ENCODE results near the gene DLGAP1. TPM values are rescaled to one million over a fixed set of nuclear protein-coding genes. Genes with fewer than 3 reads are reported as not detected.

Gene DLGAP1
- total and polyA plus RNA-seq, 3 donors from 2014 or later, result 18.6 to 93.8 (median 69.1) TPM

GRCh38 chr18:4207383-4207985 lies 247.6 kb downstream of the DLGAP1 start:
- H3K36me3 ChIP-seq (ENCODE audit: low read depth, missing control alignments), result no peaks in the 10 kb centered on the region
- H3K27me3 ChIP-seq, result no peaks in the 10 kb centered on the region
- H3K4me3 ChIP-seq, result no peak overlapping the region
- H3K4me1 ChIP-seq, result no peaks in the 10 kb centered on the region
- no peak for DNase-seq
- TF ChIP-seq POLR2A (IDR thresholded peaks at IDR 0.05) (no peak), CTCF (IDR thresholded peaks at IDR 0.05) (no peak)
- H3K9me3 ChIP-seq, result no peaks in the 10 kb centered on the region
- WGBS, 2 donors, result 81 to 88% methylated on average over 7 of the region's 7 CpGs
- intact Hi-C loops (cut with DNase I; ENCODE audit: low total_unique reads), result no loop called here
- H3K27ac ChIP-seq, result no peak overlapping the region

GRCh38 chr18:4204438-4204720 lies 250.7 kb downstream of the DLGAP1 start:
- intact Hi-C loops (cut with DNase I; ENCODE audit: low total_unique reads), result no loop called here
- DNase-seq, result no peak
- no peak overlapping the region for H3K4me3 ChIP-seq
- H3K9me3 ChIP-seq, result no peaks in the 10 kb centered on the region
- no peak for TF ChIP-seq CTCF (IDR thresholded peaks at IDR 0.05)
- no peaks in the 10 kb centered on the region for H3K27me3 ChIP-seq
- H3K36me3 ChIP-seq (ENCODE audit: low read depth, missing control alignments), result no peaks in the 10 kb centered on the region
- no peaks in the 10 kb centered on the region for H3K4me1 ChIP-seq
- H3K27ac ChIP-seq, result no peak overlapping the region
- 77 to 79% methylated on average over 1 of the region's 1 CpG for WGBS, 2 donors

GRCh38 chr18:4203568-4204437 lies 251.3 kb downstream of the DLGAP1 start:
- H3K36me3 ChIP-seq (ENCODE audit: low read depth, missing control alignments), result no peaks in the 10 kb centered on the region
- no peaks in the 10 kb centered on the region for H3K9me3 ChIP-seq
- no peak for DNase-seq
- no peak for TF ChIP-seq POLR2A (IDR thresholded peaks at IDR 0.05)
- TF ChIP-seq CTCF (IDR thresholded peaks at IDR 0.05), result no peak
- intact Hi-C loops (cut with DNase I; ENCODE audit: low total_unique reads), result no loop called here
- H3K27ac ChIP-seq, result no peak overlapping the region
- no peaks in the 10 kb centered on the region for H3K4me1 ChIP-seq
- no peaks in the 10 kb centered on the region for H3K27me3 ChIP-seq
- no peak overlapping the region for H3K4me3 ChIP-seq
- 82 to 88% methylated on average over 5 of the region's 5 CpGs for WGBS, 2 donors

GRCh38 chr18:4200399-4200798 lies 254.7 kb downstream of the DLGAP1 start:
- H3K9me3 ChIP-seq, result no peaks in the 10 kb centered on the region
- TF ChIP-seq CTCF (IDR thresholded peaks at IDR 0.05), result no peak
- no peaks in the 10 kb centered on the region for H3K27me3 ChIP-seq
- no peak for DNase-seq
- H3K27ac ChIP-seq, result no peak overlapping the region
- no peaks in the 10 kb centered on the region for H3K36me3 ChIP-seq (ENCODE audit: low read depth, missing control alignments)
- no peaks in the 10 kb centered on the region for H3K4me1 ChIP-seq
- H3K4me3 ChIP-seq, result no peak overlapping the region
- intact Hi-C loops (cut with DNase I; ENCODE audit: low total_unique reads), result no loop called here

GRCh38 chr18:4198956-4199355 lies 256.2 kb downstream of the DLGAP1 start:
- Histone ChIP-seq H3K4me1 (no peaks in the 10 kb centered on the region), H3K27me3 (no peaks in the 10 kb centered on the region), H3K36me3 (ENCODE audit: low read depth, missing control alignments) (no peaks in the 10 kb centered on the region), H3K9me3 (no peaks in the 10 kb centered on the region), H3K27ac (no peak overlapping the region), H3K4me3 (no peak overlapping the region)
- DNase-seq, result no peak
- no peak for TF ChIP-seq POLR2A (IDR thresholded peaks at IDR 0.05)
- no peak for TF ChIP-seq CTCF (IDR thresholded peaks at IDR 0.05)
- intact Hi-C loops (cut with DNase I; ENCODE audit: low total_unique reads), result no loop called here
- 71 to 78% methylated on average over 5 of the region's 5 CpGs for WGBS, 2 donors

Measured in testis (tissue), 3 donors.